H1 (cell line): Measurements from ENCODE around the gene CNNM2.

Experiments
- BRCA1 ChIP-seq: IDR thresholded peaks from 2 replicates; pipeline ENCODE4 v1.6.1; 2012; ENCODE audit warnings: low read depth, low read length, improper control_type of control experiment
- CTCF ChIP-seq, 3 experiments: IDR thresholded peaks; 1 replicate in 2 of 3; 2 replicates in 1 of 3; pipeline versions ENCODE4 v1.5.1 to v1.6.1; 2011; ENCODE audit warnings: low read length in 3 of 3, mild to moderate bottlenecking in 3 of 3, inconsistent platforms in 2 of 3, low read depth in 1 of 3, moderate library complexity in 1 of 3; ENCODE audit not compliant: insufficient read depth in 1 of 3; ENCODE audit errors: control extremely low read depth in 1 of 3
- EP300 ChIP-seq, 2 experiments: IDR thresholded peaks; 1 replicate in 1 of 2; 2 replicates in 1 of 2; pipeline ENCODE4 v1.6.1; 2011 to 2012; ENCODE audit warnings: low read depth in 2 of 2, low read length in 2 of 2, mild to moderate bottlenecking in 2 of 2, borderline replicate concordance in 1 of 2, inconsistent platforms in 1 of 2, moderate library complexity in 1 of 2
- EZH2 ChIP-seq: fragments of 200-600 bp; sonication (generic); IDR thresholded peaks from 2 replicates; pipeline ENCODE4 v1.7.1; 2012; ENCODE audit warnings: low read depth, mild to moderate bottlenecking, moderate library complexity, low read length, inconsistent platforms; ENCODE audit not compliant: severe bottlenecking
- HDAC2 ChIP-seq, 2 experiments: fragments of 300-600 bp in 1 of 2; sonication (generic) in 1 of 2; IDR thresholded peaks; 2 replicates each; pipeline ENCODE4 v1.6.1; 2011 to 2012; ENCODE audit warnings: low read depth in 2 of 2, low read length in 2 of 2, mild to moderate bottlenecking in 2 of 2, moderate library complexity in 2 of 2, borderline replicate concordance in 1 of 2, inconsistent platforms in 1 of 2
- MAX ChIP-seq: IDR thresholded peaks from 2 replicates; pipeline ENCODE4 v1.6.1; 2012; ENCODE audit warnings: inconsistent platforms
- NRF1 ChIP-seq: IDR thresholded peaks from 2 replicates; pipeline ENCODE4 v1.6.1; 2011; ENCODE audit warnings: mild to moderate bottlenecking, low read depth, low read length, improper control_type of control experiment
- POLR2A ChIP-seq, 2 experiments: IDR thresholded peaks; 1 replicate in 1 of 2; 2 replicates in 1 of 2; pipeline ENCODE4 v1.6.1; 2011; ENCODE audit warnings: low read depth in 2 of 2, low read length in 2 of 2, mild to moderate bottlenecking in 2 of 2; ENCODE audit errors: control extremely low read depth in 1 of 2
- POLR2AphosphoS5 ChIP-seq: IDR thresholded peaks from 2 replicates; pipeline ENCODE4 v1.6.1; 2011; ENCODE audit warnings: low read depth, low read length
- SUZ12 ChIP-seq: fragments of 200-600 bp; sonication (generic); IDR thresholded peaks from 2 replicates; pipeline ENCODE4 v1.6.1; 2012; ENCODE audit warnings: mild to moderate bottlenecking, inconsistent platforms, low read length, moderate library complexity, mixed read lengths
- TAF1 ChIP-seq: IDR thresholded peaks from 2 replicates; pipeline ENCODE4 v1.6.1; 2011; ENCODE audit warnings: mild to moderate bottlenecking, low read depth, low read length
- USF2 ChIP-seq: IDR thresholded peaks from 2 replicates; pipeline ENCODE4 v1.6.1; 2011; ENCODE audit warnings: low read length, improper control_type of control experiment

- TF ChIP-seq CTCF (IDR thresholded peaks at IDR 0.05; ENCODE audit: control extremely low read depth in 1 of 3, insufficient read depth in 1 of 3, low read depth in 1 of 3, low read length in 3 of 3), result no peak
- TF ChIP-seq POLR2A (IDR thresholded peaks at IDR 0.05; ENCODE audit: control extremely low read depth in 1 of 2, low read depth in 2 of 2, low read length in 2 of 2), result no peak
- no peak for TF ChIP-seq EZH2
- TF ChIP-seq TAF1, result no peak
- no peak for TF ChIP-seq HDAC2 (IDR thresholded peaks at IDR 0.05; ENCODE audit: borderline replicate concordance in 1 of 2, low read depth in 2 of 2, low read length in 2 of 2)
- no peak for TF ChIP-seq EP300 (IDR thresholded peaks at IDR 0.05; ENCODE audit: borderline replicate concordance in 1 of 2, low read depth in 2 of 2, low read length in 2 of 2)
- TF ChIP-seq SUZ12, result no peak
- no peak for TF ChIP-seq NRF1
- no peak for TF ChIP-seq USF2
- TF ChIP-seq POLR2AphosphoS5, result no peak
- TF ChIP-seq MAX, result no peak
- TF ChIP-seq BRCA1, result no peak
Observed at GRCh38 chr10:103067956-103068355, 149.9 kb downstream of the CNNM2 start.
